Measurements from ENCODE around the gene IGFL2. TPM values are rescaled to one million over a fixed set of nuclear protein-coding genes. Genes with fewer than 3 reads are reported as not detected.

IGFL2 gene
- total and polyA plus RNA-seq, 4 donors: 0.08 TPM; not detected in 3

DNA sequence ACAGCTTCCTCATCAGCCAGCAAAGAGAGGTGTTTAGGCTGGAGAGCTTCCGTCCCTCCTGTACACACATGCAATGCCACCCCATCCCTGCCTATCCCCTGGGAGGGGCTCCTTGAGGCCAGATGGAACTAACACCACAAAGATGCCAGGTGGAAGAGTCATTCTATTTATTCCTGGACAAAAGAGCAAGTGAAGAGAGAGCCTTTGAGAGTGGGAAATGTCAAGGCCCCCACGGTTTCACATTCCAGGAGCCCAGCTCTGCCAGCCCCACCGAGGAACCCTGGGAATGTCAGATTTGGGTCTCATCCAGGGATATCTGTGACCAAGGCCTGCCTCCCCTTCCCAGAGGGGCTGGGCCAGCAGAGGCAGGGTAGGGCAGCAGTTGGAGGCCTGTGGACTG, 50.7 kb downstream of the IGFL2 start:
- WGBS: 83% methylated on average over 3 of the region's 3 CpGs
- H3K9ac ChIP-seq (ENCODE audit: low read depth in 1 of 2, low read length in 2 of 2): no peak overlapping the region
- H3K27ac ChIP-seq (ENCODE audit: low read depth in 1 of 2, low read length in 2 of 2): no peak overlapping the region
- H3K4me1 ChIP-seq (ENCODE audit: control insufficient read depth in 4 of 4, insufficient read depth in 4 of 4, low read length in 3 of 4): peaks cover 3 to 7% (median 6%) of the 10 kb centered on the region in 4 donors
- H3K9me3 ChIP-seq (ENCODE audit: control insufficient read depth in 4 of 4, low read length in 3 of 4): no peaks in the 10 kb centered on the region
- no peak for DNase-seq (ENCODE audit: low spot score)
- no peak overlapping the region for H3K4me3 ChIP-seq (ENCODE audit: low read depth in 1 of 3, low read length in 3 of 3)
- no peak for TF ChIP-seq EGR1 (IDR thresholded peaks at IDR 0.05; ENCODE audit: low read depth in 2 of 2)
- TF ChIP-seq SP1 (IDR thresholded peaks at IDR 0.05): no peak
- no peak for TF ChIP-seq FOXA1 (IDR thresholded peaks at IDR 0.05)
- TF ChIP-seq, protein P1, sequence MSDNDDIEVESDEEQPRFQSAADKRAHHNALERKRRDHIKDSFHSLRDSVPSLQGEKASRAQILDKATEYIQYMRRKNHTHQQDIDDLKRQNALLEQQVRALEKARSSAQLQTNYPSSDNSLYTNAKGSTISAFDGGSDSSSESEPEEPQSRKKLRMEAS (IDR thresholded peaks at IDR 0.05): no peak
- TF ChIP-seq YY1 (IDR thresholded peaks at IDR 0.05): no peak
- no peak for TF ChIP-seq FOXA2 (IDR thresholded peaks at IDR 0.05)
- no peak for TF ChIP-seq JUND (IDR thresholded peaks at IDR 0.05)
- TF ChIP-seq, protein P2, sequence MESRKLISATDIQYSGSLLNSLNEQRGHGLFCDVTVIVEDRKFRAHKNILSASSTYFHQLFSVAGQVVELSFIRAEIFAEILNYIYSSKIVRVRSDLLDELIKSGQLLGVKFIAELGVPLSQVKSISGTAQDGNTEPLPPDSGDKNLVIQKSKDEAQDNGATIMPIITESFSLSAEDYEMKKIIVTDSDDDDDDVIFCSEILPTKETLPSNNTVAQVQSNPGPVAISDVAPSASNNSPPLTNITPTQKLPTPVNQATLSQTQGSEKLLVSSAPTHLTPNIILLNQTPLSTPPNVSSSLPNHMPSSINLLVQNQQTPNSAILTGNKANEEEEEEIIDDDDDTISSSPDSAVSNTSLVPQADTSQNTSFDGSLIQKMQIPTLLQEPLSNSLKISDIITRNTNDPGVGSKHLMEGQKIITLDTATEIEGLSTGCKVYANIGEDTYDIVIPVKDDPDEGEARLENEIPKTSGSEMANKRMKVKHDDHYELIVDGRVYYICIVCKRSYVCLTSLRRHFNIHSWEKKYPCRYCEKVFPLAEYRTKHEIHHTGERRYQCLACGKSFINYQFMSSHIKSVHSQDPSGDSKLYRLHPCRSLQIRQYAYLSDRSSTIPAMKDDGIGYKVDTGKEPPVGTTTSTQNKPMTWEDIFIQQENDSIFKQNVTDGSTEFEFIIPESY (IDR thresholded peaks at IDR 0.05): no peak
- TF ChIP-seq RAD21 (IDR thresholded peaks at IDR 0.05): no peak
- no peak for TF ChIP-seq GABPA (IDR thresholded peaks at IDR 0.05 in 1 of 2, conservative IDR thresholded peaks at IDR 0.05 in 1 of 2)
- H3K36me3 ChIP-seq (ENCODE audit: control insufficient read depth in 4 of 4, insufficient read depth in 3 of 4, low read depth in 1 of 4, low read length in 3 of 4): no peaks in the 10 kb centered on the region
- H3K27me3 ChIP-seq (ENCODE audit: control insufficient read depth in 4 of 4, insufficient read depth in 4 of 4, low read length in 3 of 4): no peaks in the 10 kb centered on the region

DNA sequence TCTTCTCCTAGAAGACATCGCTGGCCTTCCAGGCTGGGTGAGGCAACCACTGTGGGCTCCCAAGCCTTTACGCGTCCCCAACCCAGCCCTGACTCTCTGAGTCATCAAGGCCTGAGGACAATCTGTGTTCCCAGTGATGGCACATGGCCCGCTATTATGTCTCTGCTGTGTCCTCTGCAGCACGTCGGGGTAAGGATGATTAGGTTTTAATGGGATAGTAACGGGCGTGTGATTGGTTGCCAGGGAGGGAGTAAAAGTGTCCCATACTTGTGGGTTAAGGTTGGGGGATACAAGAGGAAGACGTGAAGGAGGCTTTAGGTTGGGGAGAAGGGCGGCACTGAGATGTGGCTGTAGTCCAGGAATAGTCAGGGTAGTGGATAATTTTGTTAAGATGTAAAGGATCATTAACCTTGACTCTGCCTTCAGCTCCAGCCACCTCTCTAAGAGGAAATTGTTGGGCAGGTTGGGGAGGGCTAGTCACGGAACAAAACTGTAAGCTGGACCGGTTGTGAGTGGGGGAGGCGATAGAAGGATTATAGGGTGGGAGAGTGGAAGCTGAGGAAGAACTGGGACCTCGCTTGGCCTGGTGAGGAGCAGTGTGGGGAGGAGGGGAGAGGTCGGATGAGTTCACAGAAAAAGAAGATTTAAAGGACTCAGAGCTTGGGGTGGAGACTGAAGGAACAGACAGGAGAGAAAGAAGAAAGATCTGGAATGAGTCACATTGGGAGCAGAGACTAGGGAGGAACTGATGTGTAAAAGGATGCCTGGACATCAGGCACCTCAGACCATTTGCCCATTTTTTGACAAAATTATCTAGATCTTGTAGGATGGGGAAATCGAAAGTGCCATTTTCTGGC, 53.6 kb downstream of the IGFL2 start:
- Histone ChIP-seq H3K9ac (ENCODE audit: low read depth in 1 of 2, low read length in 2 of 2) (no peak overlapping the region), H3K4me3 (ENCODE audit: low read depth in 1 of 3, low read length in 3 of 3) (no peak overlapping the region), H3K36me3 (ENCODE audit: control insufficient read depth in 4 of 4, insufficient read depth in 3 of 4, low read depth in 1 of 4, low read length in 3 of 4) (no peaks in the 10 kb centered on the region), H3K4me1 (ENCODE audit: control insufficient read depth in 4 of 4, insufficient read depth in 4 of 4, low read length in 3 of 4) (no peaks in the 10 kb centered on the region), H3K27me3 (ENCODE audit: control insufficient read depth in 4 of 4, insufficient read depth in 4 of 4, low read length in 3 of 4) (no peaks in the 10 kb centered on the region), H3K27ac (ENCODE audit: low read depth in 1 of 2, low read length in 2 of 2) (no peak overlapping the region), H3K9me3 (ENCODE audit: control insufficient read depth in 4 of 4, low read length in 3 of 4) (no peaks in the 10 kb centered on the region)
- 80% methylated on average over 16 of the region's 16 CpGs for WGBS
- TF ChIP-seq FOXA2 (IDR thresholded peaks at IDR 0.05): no peak
- no peak for TF ChIP-seq YY1 (IDR thresholded peaks at IDR 0.05)
- no peak for TF ChIP-seq RAD21 (IDR thresholded peaks at IDR 0.05)
- DNase-seq (ENCODE audit: low spot score): no peak

DNA sequence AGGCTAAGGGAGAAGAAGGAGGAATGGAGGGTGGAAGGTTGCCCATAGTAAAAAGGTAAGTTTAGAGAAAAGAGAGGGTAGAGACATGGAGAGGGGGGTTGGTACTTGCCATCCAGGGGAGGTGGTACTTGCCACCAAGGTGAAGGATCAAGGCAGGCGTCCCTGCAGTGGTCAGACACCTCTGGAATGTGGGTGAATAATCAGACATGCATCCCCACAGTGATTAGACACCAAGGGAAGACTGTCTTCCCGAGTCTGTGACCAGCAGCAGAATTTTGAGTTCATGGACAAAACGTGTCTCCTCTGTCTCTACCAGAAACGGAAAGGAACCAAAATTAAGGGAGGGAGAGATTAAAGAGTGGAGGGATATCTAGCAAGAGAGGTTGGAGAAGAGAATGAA, 54.4 kb downstream of the IGFL2 start:
- Histone ChIP-seq H3K4me3 (ENCODE audit: low read depth in 1 of 3, low read length in 3 of 3) (no peak overlapping the region), H3K4me1 (ENCODE audit: control insufficient read depth in 4 of 4, insufficient read depth in 4 of 4, low read length in 3 of 4) (no peaks in the 10 kb centered on the region), H3K9me3 (ENCODE audit: control insufficient read depth in 4 of 4, low read length in 3 of 4) (no peaks in the 10 kb centered on the region), H3K27me3 (ENCODE audit: control insufficient read depth in 4 of 4, insufficient read depth in 4 of 4, low read length in 3 of 4) (no peaks in the 10 kb centered on the region), H3K9ac (ENCODE audit: low read depth in 1 of 2, low read length in 2 of 2) (no peak overlapping the region), H3K36me3 (ENCODE audit: control insufficient read depth in 4 of 4, insufficient read depth in 3 of 4, low read depth in 1 of 4, low read length in 3 of 4) (no peaks in the 10 kb centered on the region), H3K27ac (ENCODE audit: low read depth in 1 of 2, low read length in 2 of 2) (no peak overlapping the region)
- TF ChIP-seq JUND (IDR thresholded peaks at IDR 0.05) (no peak), SP1 (IDR thresholded peaks at IDR 0.05) (no peak), FOXA1 (IDR thresholded peaks at IDR 0.05) (no peak), EGR1 (IDR thresholded peaks at IDR 0.05; ENCODE audit: low read depth in 2 of 2) (no peak), FOXA2 (IDR thresholded peaks at IDR 0.05) (no peak)
- TF ChIP-seq, protein P3, sequence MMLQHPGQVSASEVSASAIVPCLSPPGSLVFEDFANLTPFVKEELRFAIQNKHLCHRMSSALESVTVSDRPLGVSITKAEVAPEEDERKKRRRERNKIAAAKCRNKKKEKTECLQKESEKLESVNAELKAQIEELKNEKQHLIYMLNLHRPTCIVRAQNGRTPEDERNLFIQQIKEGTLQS (IDR thresholded peaks at IDR 0.05): no peak
- TF ChIP-seq, protein P1 (IDR thresholded peaks at IDR 0.05): no peak
- TF ChIP-seq, protein P2 (IDR thresholded peaks at IDR 0.05): no peak
- no peak for DNase-seq (ENCODE audit: low spot score)
- WGBS: 70% methylated on average over 4 of the region's 4 CpGs
